Measurements from ENCODE around the gene IRF2. TPM values are rescaled to one million over a fixed set of nuclear protein-coding genes. Genes with fewer than 3 reads are reported as not detected.

IRF2 gene
- total RNA-seq, 4 donors from 2014 or later = 32.6 to 38.1 (median 36.6) TPM

DNA sequence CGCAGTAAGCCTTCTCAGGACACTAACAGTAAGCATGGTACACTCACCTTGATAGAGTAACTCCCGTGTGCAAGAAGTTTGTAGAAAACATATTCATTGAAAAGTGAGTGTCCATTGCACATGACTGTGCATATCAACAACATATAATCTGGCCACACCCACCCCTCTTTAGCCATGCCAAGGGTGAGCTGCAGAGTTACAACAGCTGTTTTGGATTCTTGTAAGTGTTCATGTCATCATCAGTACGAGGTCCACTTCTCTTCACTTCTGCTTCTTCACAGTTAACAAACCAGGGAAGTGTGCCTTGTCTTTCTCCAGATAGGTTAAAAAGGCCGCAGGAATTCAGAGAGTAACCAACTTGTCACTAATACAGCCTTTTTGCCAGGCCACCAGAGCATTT, 116.6 kb downstream of the IRF2 start:
- TF ChIP-seq, protein P1, sequence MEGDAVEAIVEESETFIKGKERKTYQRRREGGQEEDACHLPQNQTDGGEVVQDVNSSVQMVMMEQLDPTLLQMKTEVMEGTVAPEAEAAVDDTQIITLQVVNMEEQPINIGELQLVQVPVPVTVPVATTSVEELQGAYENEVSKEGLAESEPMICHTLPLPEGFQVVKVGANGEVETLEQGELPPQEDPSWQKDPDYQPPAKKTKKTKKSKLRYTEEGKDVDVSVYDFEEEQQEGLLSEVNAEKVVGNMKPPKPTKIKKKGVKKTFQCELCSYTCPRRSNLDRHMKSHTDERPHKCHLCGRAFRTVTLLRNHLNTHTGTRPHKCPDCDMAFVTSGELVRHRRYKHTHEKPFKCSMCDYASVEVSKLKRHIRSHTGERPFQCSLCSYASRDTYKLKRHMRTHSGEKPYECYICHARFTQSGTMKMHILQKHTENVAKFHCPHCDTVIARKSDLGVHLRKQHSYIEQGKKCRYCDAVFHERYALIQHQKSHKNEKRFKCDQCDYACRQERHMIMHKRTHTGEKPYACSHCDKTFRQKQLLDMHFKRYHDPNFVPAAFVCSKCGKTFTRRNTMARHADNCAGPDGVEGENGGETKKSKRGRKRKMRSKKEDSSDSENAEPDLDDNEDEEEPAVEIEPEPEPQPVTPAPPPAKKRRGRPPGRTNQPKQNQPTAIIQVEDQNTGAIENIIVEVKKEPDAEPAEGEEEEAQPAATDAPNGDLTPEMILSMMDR (IDR thresholded peaks at IDR 0.05; ENCODE audit: low read depth) = no peak

DNA sequence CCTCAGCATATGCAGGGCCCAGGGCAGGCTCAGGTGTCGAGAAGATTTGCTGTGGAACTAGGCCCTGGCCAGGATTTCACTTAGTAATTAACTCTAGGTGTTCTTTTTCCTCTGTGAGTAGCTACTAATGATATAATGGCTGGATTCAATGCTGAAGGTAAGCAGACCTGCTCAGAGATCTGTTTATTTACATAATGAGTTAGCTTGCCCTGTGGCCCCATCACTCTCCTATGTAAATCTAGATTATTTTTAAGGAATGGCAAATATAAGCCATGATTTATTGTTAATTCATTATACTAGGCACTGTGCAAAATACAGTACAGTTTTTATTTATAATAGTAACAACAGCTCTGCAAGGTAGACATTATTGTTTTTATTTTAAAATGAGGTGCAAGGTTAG, 117.2 kb downstream of the IRF2 start:
- TF ChIP-seq, protein P1 (IDR thresholded peaks at IDR 0.05; ENCODE audit: low read depth) = no peak

DNA sequence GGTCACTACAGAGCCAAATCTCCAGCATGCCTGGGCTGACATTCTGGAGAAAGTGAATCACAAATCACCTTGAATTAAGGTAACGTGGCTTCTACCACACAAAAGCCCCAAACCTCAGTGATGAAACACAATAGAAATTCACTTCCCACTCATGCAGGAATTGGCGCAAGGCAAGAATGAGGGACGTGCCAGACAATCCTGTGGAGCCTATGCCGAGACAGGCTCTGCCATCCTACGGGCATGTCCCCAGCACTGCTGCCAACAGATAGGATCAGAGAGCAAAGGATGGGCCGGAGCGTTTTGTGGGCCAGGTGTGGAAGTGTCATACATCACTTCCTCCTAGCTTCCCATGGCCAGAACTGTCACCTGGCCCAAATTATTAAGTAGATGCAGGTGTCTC, 118.0 kb downstream of the IRF2 start:
- TF ChIP-seq, protein P1 (IDR thresholded peaks at IDR 0.05; ENCODE audit: low read depth) = no peak

DNA sequence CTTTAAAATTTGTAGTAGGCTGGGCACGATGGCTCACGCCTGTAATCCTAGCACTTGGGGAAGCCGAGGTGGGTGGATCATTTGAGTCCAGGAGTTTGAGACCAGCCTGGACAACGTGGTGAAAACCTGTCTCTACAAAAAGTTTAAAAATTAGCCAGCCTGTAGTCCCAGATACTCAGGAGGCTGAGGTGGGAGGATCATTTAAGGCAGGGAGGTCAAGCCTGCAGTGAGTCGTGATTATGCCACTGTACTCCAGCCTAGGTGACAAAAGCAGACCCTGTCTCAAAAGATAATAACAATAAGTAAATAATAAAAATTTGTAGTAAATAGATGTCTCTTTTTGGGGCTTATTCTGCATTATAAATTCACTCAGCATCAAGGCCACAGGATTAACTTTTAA, 118.5 kb downstream of the IRF2 start:
- TF ChIP-seq, protein P1 (IDR thresholded peaks at IDR 0.05; ENCODE audit: low read depth) = no peak

DNA sequence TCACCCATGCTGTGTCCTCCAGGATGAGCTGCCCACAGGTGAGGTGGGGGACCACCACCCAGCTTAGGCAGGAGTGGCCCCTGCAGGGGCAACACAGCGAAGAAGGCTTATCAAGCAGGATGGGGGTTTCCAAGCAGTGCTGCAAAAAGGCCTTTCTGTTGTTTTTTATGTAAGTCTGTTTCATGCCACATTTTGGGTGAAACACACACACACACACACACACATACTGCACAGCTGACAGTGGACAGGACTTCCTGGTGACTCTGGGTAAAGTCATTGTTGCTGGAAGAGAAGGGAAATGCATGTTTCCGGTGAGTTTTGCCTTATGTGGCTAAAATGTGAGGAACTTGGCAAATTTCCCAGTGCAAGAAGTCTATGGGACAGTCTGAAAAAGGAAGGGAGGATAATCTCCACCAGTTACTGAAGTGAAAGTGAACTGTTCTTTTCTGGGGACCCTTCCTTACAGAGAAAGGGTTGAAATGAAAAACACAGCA, 119.2 kb downstream of the IRF2 start:
- TF ChIP-seq, protein P1 (IDR thresholded peaks at IDR 0.05; ENCODE audit: low read depth) = no peak

DNA sequence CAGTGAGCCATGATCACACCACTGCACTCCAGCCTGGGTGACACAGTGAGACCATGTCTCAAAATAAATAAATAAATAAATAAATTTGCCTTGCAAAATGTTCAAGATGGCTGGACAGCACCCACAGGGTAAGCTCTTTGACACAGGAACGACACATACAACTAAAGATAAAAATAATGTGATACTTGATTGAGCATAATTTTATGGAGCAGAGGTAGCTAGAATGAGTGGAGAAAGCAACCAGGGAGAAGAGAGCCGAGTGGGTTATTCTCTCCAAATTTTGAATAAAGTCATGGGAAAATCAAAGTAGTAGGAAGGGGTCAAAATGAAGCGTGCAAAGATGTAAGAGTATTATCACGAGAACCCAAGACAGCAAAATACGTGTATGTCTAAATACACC, 121.5 kb downstream of the IRF2 start:
- TF ChIP-seq, protein P1 (IDR thresholded peaks at IDR 0.05; ENCODE audit: low read depth) = no peak

DNA sequence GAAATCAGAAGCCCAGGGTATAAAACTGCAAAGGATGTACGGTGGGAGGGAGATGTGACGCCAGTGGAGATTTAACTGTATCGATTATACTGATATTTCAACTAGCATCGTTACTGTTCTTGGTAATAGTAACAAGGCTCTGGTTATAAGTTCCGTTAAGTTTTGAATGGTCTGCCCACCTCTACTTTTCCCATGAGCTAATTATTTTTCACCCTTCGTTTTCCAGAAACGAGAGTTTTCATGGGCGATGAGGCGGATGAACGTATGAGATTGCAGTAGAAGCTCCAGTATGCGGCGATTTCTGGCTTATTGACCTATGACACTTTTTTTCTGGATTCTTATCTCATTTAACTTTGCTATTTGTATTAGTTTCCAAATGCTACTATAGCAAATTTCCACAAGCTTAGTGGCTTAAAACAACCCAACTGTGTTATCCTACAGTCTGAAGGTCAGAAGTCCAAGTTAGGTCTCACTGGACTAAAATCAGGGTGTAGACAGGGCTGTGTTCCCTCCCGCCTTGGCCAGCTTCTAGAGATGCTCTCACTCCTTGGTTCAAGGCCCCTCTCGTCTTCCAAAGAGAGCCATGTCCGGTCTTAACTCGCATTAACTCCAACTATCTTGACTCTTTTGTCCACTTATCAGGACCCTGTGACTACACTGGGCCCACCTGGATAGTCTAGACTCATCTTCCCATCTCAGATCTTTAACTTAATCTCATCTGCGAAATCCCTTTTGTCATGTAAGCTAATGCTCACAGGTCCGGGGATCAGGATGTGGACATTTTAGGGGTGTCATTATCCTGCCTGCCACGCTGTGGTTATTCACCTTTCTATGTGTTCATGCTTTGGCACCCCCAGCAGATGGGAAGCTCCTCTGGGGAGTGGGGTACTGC, 122.5 kb downstream of the IRF2 start:
- TF ChIP-seq, protein P1 (IDR thresholded peaks at IDR 0.05; ENCODE audit: low read depth) = no peak
